Panc1 (cell line): ENCODE data around the gene AIG1.

Experiments used
- SIN3A ChIP-seq: IDR thresholded peaks from 2 replicates; pipeline ENCODE4 v1.6.1; 2012; ENCODE audit warnings: low read depth, mild to moderate bottlenecking, low read length, moderate library complexity, borderline replicate concordance; ENCODE audit not compliant: insufficient read depth
- TF ChIP-seq, protein P1 (sequence below): fragments of 450-650 bp; IDR thresholded peaks from 2 replicates; pipeline ENCODE4 v1.5.1; 2017; ENCODE audit warnings: mild to moderate bottlenecking

DNA sequence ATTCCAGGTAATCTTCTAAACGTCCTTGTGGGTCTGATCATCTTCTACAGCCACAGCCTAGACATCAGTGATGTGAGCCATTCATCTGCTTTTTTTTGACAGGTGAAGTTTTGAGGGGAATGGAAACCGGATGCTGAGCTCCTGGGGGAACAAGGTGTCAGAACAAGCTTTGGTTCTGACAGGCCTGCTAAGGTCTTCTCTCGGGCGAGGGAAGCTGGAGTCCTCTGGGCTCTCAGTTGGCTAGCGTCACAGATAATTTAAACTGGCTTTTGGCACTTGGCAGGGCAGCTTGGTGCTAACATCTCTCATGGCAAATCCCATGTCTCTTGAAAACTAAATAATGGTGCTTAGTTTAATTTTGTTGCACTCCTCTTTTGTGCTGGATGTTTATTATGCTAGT lies 8.4 kb upstream of the AIG1 start:
- TF ChIP-seq, protein P1, sequence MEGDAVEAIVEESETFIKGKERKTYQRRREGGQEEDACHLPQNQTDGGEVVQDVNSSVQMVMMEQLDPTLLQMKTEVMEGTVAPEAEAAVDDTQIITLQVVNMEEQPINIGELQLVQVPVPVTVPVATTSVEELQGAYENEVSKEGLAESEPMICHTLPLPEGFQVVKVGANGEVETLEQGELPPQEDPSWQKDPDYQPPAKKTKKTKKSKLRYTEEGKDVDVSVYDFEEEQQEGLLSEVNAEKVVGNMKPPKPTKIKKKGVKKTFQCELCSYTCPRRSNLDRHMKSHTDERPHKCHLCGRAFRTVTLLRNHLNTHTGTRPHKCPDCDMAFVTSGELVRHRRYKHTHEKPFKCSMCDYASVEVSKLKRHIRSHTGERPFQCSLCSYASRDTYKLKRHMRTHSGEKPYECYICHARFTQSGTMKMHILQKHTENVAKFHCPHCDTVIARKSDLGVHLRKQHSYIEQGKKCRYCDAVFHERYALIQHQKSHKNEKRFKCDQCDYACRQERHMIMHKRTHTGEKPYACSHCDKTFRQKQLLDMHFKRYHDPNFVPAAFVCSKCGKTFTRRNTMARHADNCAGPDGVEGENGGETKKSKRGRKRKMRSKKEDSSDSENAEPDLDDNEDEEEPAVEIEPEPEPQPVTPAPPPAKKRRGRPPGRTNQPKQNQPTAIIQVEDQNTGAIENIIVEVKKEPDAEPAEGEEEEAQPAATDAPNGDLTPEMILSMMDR = no peak
- no peak for TF ChIP-seq SIN3A
